Measurements from ENCODE around the gene CTXN1.
"Not testable (repeated sequence)": the region's sequence is repeated elsewhere in the genome, so short reads cannot be mapped to it uniquely, and the experiment has no call there.

The CTXN1 gene

GRCh38 chr19:7926021-7926726 lies at the start of gene CTXN1:
Gene CTXN1, minus strand, starts transcription at chr19:7926135. Its CDS starts 597 bp downstream, at chr19:7925538.
- DNase-seq = no peak

DNA sequence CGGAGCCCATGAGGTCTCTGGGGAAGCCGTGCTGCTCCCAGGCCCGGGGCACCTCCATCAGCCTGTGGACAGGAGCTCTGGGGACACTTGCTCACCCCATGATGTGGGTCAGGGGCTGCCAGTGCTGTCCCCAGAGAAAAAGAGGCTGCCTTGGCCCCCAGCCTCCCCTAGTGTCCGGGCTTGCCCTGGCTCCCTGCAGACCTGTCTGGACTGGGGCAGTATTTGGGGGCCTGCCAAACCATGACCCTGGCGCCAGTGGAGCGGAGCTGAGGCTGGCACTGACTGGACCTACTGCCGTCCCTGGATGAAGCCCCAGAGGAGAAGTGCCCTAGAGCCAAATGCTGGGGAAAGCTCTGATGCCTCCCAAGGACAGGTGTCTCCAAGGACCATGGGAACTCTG lies 49.1 kb upstream of the CTXN1 start:
- no peak for DNase-seq

- DNase-seq = no peak
Observed at GRCh38 chr19:7973883-7974282, 47.9 kb upstream of the CTXN1 start.

DNA sequence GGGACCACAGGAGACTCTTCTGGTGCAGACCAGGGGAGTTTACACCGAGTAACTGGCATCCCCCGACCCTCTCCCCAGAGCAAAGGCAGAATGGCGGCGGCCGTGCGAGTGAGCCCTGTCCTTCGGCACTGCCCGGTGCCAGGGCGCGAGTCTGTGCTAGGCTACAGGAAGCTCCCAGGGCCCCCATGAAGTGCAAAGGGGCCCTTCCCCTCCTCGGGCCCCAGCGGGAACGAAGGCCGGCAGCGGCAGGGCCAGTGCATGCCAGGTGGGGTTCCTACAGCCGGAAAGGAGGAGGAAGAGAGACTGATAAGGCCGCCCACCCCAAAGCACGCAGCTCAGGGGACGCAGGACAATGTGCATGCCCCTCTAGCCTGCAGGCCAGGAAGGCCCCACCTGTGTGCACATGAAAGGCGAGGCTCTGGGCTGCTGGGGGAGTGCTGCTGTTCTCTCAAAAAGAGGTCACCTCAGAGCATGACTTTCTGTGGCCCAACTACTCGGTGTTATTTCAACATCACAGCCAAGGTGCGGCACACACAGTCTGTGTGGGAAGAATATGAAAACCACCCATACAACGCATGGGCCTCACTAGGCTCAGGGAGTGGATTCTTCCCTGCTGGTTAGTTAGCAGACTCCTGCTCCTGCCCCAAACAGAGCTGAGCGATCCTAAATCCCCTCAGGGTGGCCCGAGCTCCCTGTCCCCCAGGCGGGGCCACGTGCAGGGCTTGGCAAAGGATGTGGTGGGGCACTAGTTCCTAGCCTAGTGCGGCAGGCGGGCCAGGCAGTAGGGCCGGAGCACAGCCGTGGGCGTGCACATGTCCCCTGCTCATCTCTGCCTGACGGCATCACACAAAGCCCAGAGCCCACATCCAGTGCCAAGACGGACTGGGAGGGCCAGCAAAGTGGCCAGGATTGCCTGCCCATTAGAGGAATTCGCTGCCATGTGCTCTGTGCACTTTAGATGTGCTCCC lies 45.9 kb upstream of the CTXN1 start:
- DNase-seq = no peak

- no peak for DNase-seq
Observed at GRCh38 chr19:7970716-7971448, 44.9 kb upstream of the CTXN1 start.

GRCh38 chr19:7969555-7969939 lies 43.6 kb upstream of the CTXN1 start:
- DNase-seq = no peak

GRCh38 chr19:7968796-7969554 lies 43.0 kb upstream of the CTXN1 start:
- DNase-seq = no peak

GRCh38 chr19:7968008-7968795 lies 42.3 kb upstream of the CTXN1 start:
- DNase-seq = no peak

- DNase-seq = no peak
Observed at GRCh38 chr19:7965921-7966665, 40.2 kb upstream of the CTXN1 start.

GRCh38 chr19:7965259-7965841 lies 39.4 kb upstream of the CTXN1 start:
- DNase-seq = no peak

DNA sequence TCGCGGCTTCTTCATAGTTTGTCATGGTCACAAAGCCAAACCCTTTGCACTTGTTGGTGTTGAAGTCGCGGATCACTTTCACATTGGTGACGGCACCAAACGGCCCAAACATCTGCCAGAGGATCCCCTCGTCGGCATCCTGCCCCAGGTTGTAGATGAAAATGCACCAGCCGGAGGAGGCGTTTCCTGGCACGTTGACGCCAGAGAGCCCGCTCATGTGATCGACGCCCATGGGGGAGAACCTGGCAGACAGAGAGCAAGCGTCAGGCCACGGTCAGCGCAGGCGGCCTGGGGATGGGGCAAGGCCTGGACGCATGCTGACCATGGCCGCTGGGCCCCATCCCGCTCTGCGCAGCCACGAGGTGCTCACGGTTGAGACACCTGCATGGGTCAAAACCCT lies 37.6 kb upstream of the CTXN1 start:
- no peak for DNase-seq

GRCh38 chr19:7962644-7963268 lies 36.8 kb upstream of the CTXN1 start:
- no peak for DNase-seq

GRCh38 chr19:7961920-7962626 lies 36.1 kb upstream of the CTXN1 start:
- DNase-seq = no peak

GRCh38 chr19:7961082-7961481 lies 35.1 kb upstream of the CTXN1 start:
- not testable (repeated sequence) for DNase-seq

DNA sequence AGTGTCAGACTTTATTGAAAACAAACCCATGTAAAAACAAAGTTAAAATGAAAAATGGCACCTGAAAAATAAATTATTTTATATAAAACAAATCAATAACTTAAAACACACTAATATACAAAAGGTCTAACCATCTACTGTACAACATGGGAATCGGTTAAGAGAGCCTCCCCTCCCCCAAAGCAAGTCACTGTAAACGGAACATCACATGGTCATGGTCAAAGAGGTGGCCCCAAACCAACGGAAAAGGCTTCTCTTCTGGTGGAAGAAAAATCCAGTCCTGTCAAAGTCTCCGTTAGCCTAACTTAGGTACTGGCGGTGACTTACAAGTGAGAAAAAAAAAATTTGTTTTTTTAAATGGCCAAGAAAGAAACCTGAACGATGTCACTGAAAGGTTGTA lies 33.3 kb upstream of the CTXN1 start:
- DNase-seq = no peak

GRCh38 chr19:7955696-7956095 lies 29.8 kb upstream of the CTXN1 start:
- DNase-seq = no peak

DNA sequence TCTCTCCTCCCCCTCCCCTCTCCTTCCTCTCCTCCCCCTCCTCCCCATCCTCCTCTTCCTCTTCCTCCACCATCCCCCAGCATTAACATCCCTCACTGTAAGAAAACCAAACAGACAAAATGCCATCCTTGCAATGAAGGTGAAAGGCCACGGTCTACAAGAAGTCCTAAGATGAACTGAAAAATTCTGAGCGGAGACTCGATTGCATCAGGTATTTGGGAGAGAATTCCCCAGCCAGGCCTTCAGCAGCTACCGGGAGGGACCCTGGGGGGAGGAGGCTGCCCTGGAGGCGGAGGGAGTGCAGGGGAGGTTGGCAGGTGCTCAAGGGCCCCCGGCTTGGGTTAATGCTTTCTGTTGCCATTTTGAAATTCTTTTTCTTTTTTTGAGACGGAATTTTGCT lies 27.6 kb upstream of the CTXN1 start:
- no peak for DNase-seq

- DNase-seq = no peak
Observed at GRCh38 chr19:7953060-7953459, 27.1 kb upstream of the CTXN1 start.

DNA sequence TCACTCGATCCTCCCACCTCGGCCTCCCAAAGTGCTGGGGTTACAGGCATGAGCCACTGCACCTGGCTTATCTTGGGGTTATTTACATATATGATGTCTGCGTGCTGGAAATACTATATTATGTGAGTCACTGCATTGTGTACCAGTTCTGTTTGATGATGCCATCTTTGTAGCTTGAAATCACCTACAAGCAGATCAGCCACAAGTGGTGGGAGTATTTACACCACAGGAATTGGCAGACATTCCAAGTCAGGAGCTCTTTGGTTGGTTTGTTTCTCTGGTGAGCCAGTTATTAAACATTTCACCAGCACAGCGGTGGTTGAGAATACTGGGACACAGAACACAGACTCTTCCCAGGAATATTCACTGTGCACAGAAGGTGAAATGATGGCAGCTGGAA lies 22.0 kb upstream of the CTXN1 start:
- no peak for DNase-seq
